ENCODE measurements around the gene TMEM50B.

DNA sequence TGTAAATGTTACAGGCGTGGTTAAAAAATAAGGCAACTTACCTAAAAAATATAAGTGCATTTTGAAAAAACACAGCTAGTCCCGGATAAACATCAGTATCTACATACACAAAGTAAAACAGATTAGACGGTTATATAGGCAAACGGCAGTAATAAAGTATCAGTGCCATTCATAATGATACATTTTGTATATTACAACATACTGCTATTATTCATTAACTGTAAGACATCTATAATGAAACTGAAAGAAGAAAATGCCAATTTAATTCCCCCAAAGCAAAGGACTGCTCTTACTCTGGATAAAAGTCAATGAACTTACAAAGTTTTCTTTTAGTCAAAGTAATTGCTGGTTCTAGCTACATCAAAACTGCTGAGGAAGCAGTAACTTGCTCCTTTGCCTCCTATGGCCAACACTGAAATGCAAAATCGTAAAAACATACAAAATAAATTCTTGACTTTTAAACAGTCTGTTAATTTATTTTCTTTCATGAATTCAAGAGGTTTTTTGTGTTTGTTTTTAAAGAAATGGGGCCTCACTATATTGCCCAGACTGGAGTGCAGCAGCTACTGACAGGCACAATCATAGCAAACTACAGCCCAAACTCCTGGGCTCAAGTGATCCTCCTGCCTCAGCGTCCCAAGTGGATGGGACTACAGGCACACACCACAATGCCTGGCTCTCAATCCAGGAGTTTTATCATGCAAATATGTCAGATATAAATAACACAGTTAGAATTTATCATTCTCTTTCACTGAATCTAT is 23.9 kb downstream of the TMEM50B start:
- TF ChIP-seq, protein P1, sequence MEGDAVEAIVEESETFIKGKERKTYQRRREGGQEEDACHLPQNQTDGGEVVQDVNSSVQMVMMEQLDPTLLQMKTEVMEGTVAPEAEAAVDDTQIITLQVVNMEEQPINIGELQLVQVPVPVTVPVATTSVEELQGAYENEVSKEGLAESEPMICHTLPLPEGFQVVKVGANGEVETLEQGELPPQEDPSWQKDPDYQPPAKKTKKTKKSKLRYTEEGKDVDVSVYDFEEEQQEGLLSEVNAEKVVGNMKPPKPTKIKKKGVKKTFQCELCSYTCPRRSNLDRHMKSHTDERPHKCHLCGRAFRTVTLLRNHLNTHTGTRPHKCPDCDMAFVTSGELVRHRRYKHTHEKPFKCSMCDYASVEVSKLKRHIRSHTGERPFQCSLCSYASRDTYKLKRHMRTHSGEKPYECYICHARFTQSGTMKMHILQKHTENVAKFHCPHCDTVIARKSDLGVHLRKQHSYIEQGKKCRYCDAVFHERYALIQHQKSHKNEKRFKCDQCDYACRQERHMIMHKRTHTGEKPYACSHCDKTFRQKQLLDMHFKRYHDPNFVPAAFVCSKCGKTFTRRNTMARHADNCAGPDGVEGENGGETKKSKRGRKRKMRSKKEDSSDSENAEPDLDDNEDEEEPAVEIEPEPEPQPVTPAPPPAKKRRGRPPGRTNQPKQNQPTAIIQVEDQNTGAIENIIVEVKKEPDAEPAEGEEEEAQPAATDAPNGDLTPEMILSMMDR (IDR thresholded peaks at IDR 0.05): no peak
- no peak for TF ChIP-seq POLR2A (IDR thresholded peaks at IDR 0.05)

Measured in vagina (tissue), 2 donors.